Measurements from ENCODE around the gene CCNG2. TPM values are rescaled to one million over a fixed set of nuclear protein-coding genes. Genes with fewer than 3 reads are reported as not detected.

The CCNG2 gene
- total and polyA plus RNA-seq, 11 donors = 2.4 to 18.7 (median 5.7) TPM

- no peak overlapping the region for H3K27ac ChIP-seq
- H3K36me3 ChIP-seq = no peaks in the 10 kb centered on the region
- TF ChIP-seq CTCF (IDR thresholded peaks at IDR 0.05) (no peak), POLR2A (IDR thresholded peaks at IDR 0.05) (no peak)
- H3K4me3 ChIP-seq = no peak overlapping the region
- DNase-seq = no peak
- intact Hi-C loops (cut with DNase I) = no loop called here
- peaks cover 0 to 8% (median 0%) of the 10 kb centered on the region in 12 donors for H3K4me1 ChIP-seq
- no peaks in the 10 kb centered on the region for H3K27me3 ChIP-seq
- no peaks in the 10 kb centered on the region for H3K9me3 ChIP-seq
- no peak for ATAC-seq
Measured at GRCh38 chr4:77184974-77185373, 28.0 kb downstream of the CCNG2 start.

GRCh38 chr4:77185686-77186085 is 28.7 kb downstream of the CCNG2 start:
- Histone ChIP-seq H3K4me1 (peaks cover 0 to 8% (median 0%) of the 10 kb centered on the region in 12 donors), H3K36me3 (no peaks in the 10 kb centered on the region), H3K9me3 (no peaks in the 10 kb centered on the region), H3K4me3 (no peak overlapping the region), H3K27ac (no peak overlapping the region), H3K27me3 (no peaks in the 10 kb centered on the region)
- intact Hi-C loops (cut with DNase I) = no loop called here
- ATAC-seq = no peak
- no peak for TF ChIP-seq CTCF (IDR thresholded peaks at IDR 0.05)
- no peak for TF ChIP-seq POLR2A (IDR thresholded peaks at IDR 0.05)
- no peak for DNase-seq

- intact Hi-C loops (cut with DNase I) = no loop called here
- Histone ChIP-seq H3K27ac (no peak overlapping the region), H3K4me3 (no peak overlapping the region), H3K9me3 (no peaks in the 10 kb centered on the region), H3K4me1 (peaks cover 0 to 8% (median 0%) of the 10 kb centered on the region in 12 donors), H3K27me3 (no peaks in the 10 kb centered on the region), H3K36me3 (no peaks in the 10 kb centered on the region)
- ATAC-seq = no peak
- TF ChIP-seq POLR2A (IDR thresholded peaks at IDR 0.05) (no peak), CTCF (IDR thresholded peaks at IDR 0.05) (no peak)
- WGBS, 4 donors = 66 to 90% (median 77%) methylated on average over 2 of the region's 2 CpGs
- no peak for DNase-seq
Measured at GRCh38 chr4:77187322-77187721, 30.3 kb downstream of the CCNG2 start.

GRCh38 chr4:77188498-77189220 is 31.7 kb downstream of the CCNG2 start:
- Histone ChIP-seq H3K36me3 (no peaks in the 10 kb centered on the region), H3K9me3 (no peaks in the 10 kb centered on the region), H3K27me3 (no peaks in the 10 kb centered on the region), H3K4me3 (no peak overlapping the region), H3K4me1 (peaks cover 0 to 7% (median 0%) of the 10 kb centered on the region in 12 donors), H3K27ac (no peak overlapping the region)
- no peak for DNase-seq
- TF ChIP-seq CTCF (IDR thresholded peaks at IDR 0.05) = no peak
- no peak for TF ChIP-seq POLR2A (IDR thresholded peaks at IDR 0.05)
- 78 to 85% (median 82%) methylated on average over 9 of the region's 9 CpGs for WGBS, 4 donors
- intact Hi-C loops (cut with DNase I) = no loop called here
- no peak for ATAC-seq
